Mesothelial cell of epicardium (in vitro differentiated cells): ENCODE data around the gene TMEM97. TPM values are rescaled to one million over a fixed set of nuclear protein-coding genes. Genes with fewer than 3 reads are reported as not detected.

Source experiments
- DNase-seq, 2 experiments: peaks; one replicate each; pipeline ENCODE4 v3.0.0; 2021; ENCODE audit warnings: low spot score in 2 of 2; ENCODE audit not compliant: unreplicated experiment in 2 of 2
- H3K27ac Mint-ChIP-seq: 2 replicates; pipeline ENCODE4 v1.8.0; 2021; ENCODE audit warnings: mixed read lengths
- H3K27me3 Mint-ChIP-seq: 2 replicates; pipeline ENCODE4 v1.8.0; 2021; ENCODE audit warnings: low read depth, mixed read lengths
- H3K36me3 Mint-ChIP-seq: 2 replicates; pipeline ENCODE4 v1.8.0; 2021; ENCODE audit warnings: mixed read lengths
- H3K4me1 Mint-ChIP-seq: 2 replicates; pipeline ENCODE4 v1.8.0; 2021; ENCODE audit warnings: mixed read lengths
- H3K4me3 Mint-ChIP-seq: 2 replicates; pipeline ENCODE4 v1.8.0; 2021; ENCODE audit warnings: mild to moderate bottlenecking, moderate library complexity, mixed read lengths
- H3K9me3 Mint-ChIP-seq: 2 replicates; pipeline ENCODE4 v1.8.0; 2021; ENCODE audit warnings: mixed read lengths
- CTCF ChIP-seq: fragments of 200-600 bp; sonication (generic); IDR thresholded peaks from one replicate; pipeline ENCODE4 v1.5.0; 2021; ENCODE audit warnings: antibody characterized with exemption; ENCODE audit not compliant: unreplicated experiment
- total RNA-seq: library from RNA; stranded (reverse); gene quantifications from 3 replicates; pipeline ENCODE4 v1.2.1, GENCODE V29; 2021

The TMEM97 gene
- total RNA-seq, 1 donor from 2014 or later: 43.3 TPM

- DNase-seq: no peak
- Mint-ChIP-seq H3K36me3 (peaks cover 24% of the 10 kb centered on the region), H3K9me3 (no peaks in the 10 kb centered on the region)
Observed at GRCh38 chr17:28345419-28346198, 26.6 kb downstream of the TMEM97 start.

DNA sequence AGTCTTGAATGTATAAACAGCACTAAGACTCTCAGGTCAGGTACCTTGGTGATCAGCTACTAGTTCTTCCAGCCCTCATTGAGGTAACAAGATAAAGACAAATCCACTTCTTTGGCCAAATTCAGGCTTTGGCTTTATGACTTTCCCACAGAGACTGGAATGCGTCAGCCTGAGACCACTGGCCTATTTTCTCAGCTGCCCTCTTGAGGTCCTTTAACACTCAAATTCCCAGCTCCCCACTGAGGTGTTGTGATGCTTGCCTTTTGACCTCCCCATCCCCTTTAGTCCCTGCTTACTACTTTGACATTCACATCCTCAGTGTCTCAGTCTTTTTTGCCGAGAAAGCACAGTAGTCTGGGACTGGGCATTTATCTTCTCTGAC lies 27.2 kb downstream of the TMEM97 start:
- H3K4me3 Mint-ChIP-seq: no peak overlapping the region
- no peaks in the 10 kb centered on the region for H3K9me3 Mint-ChIP-seq
- DNase-seq: no peak
- no peak overlapping the region for H3K27ac Mint-ChIP-seq
- peaks cover 29% of the 10 kb centered on the region for H3K36me3 Mint-ChIP-seq
- H3K27me3 Mint-ChIP-seq: no peaks in the 10 kb centered on the region
- H3K4me1 Mint-ChIP-seq: no peaks in the 10 kb centered on the region
- TF ChIP-seq CTCF: no peak

More at GRCh38 chr17:28345419-28346198, 26.6 kb downstream of the TMEM97 start:
- no peak overlapping the region for H3K4me3 Mint-ChIP-seq
- no peaks in the 10 kb centered on the region for H3K4me1 Mint-ChIP-seq
- TF ChIP-seq CTCF: no peak
- no peak overlapping the region for H3K27ac Mint-ChIP-seq
- no peaks in the 10 kb centered on the region for H3K27me3 Mint-ChIP-seq

- no peak for TF ChIP-seq CTCF
- no peaks in the 10 kb centered on the region for H3K4me1 Mint-ChIP-seq
- H3K27me3 Mint-ChIP-seq: no peaks in the 10 kb centered on the region
- no peak overlapping the region for H3K4me3 Mint-ChIP-seq
- H3K27ac Mint-ChIP-seq: no peak overlapping the region
- peaks cover 28% of the 10 kb centered on the region for H3K36me3 Mint-ChIP-seq
- H3K9me3 Mint-ChIP-seq: no peaks in the 10 kb centered on the region
- no peak for DNase-seq
Observed at GRCh38 chr17:28346746-28347246, 27.8 kb downstream of the TMEM97 start.

- TF ChIP-seq CTCF: no peak
- Mint-ChIP-seq H3K4me1 (no peaks in the 10 kb centered on the region), H3K4me3 (no peak overlapping the region), H3K27ac (no peak overlapping the region), H3K36me3 (peaks cover 31% of the 10 kb centered on the region), H3K9me3 (no peaks in the 10 kb centered on the region), H3K27me3 (no peaks in the 10 kb centered on the region)
- no peak for DNase-seq
Observed at GRCh38 chr17:28347261-28347891, 28.4 kb downstream of the TMEM97 start.

DNA sequence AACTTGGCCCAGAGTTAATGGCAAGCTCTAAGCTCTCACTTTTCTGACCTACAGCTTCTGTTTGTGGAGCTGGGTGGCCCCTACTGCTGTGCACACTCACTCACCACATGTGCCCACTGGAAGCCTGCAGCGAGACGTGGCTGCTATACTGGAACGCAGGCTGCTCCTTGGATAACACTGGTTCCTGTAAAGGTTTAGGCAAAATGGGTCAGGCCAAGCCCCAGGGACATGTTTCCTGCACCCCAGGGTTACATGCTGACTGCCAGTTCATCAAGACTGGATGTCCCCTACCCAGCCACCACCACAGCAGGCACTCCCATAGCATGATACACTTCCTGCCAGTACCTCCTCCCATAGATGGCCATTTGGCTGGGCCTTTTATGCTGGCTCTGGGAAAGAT lies 30.0 kb downstream of the TMEM97 start:
- DNase-seq: no peak
- no peak overlapping the region for H3K27ac Mint-ChIP-seq
- H3K4me1 Mint-ChIP-seq: no peaks in the 10 kb centered on the region
- no peaks in the 10 kb centered on the region for H3K27me3 Mint-ChIP-seq
- TF ChIP-seq CTCF: no peak
- H3K4me3 Mint-ChIP-seq: no peak overlapping the region
- no peaks in the 10 kb centered on the region for H3K9me3 Mint-ChIP-seq
- H3K36me3 Mint-ChIP-seq: peaks cover 39% of the 10 kb centered on the region
